PC-3 (cell line): ENCODE results near the gene METTL5. TPM values are rescaled to one million over a fixed set of nuclear protein-coding genes. Genes with fewer than 3 reads are reported as not detected.
"Not testable (repeated sequence)": the region's sequence is repeated elsewhere in the genome, so short reads cannot be mapped to it uniquely, and the experiment has no call there.

Source experiments
- ATAC-seq: fragments of 200-7000 bp; cut with Tn5 transposase; 2 replicates; pipeline ENCODE4 v1.9.1; 2020; ENCODE audit warnings: mild to moderate bottlenecking, moderate library complexity
- BruUV-seq: library from RNA; stranded (reverse); fragments of 400-500 nt; replicated peaks from 2 replicates; lab custom pipeline; 2021; lab: Mats Ljungman, UMichigan
- CTCF ChIA-PET: fragments of 300-600 bp; sonication (Branson Sonifier 250); formaldehyde crosslinking; loops from one replicate; lab custom pipeline; 2022; ENCODE audit warnings: antibody characterized with exemption; lab: Charles Lee
- POLR2A ChIA-PET: fragments of 300-600 bp; sonication (Branson Sonifier 250); formaldehyde crosslinking; loops from one replicate; lab custom pipeline; 2022; ENCODE audit warnings: antibody characterized with exemption; ENCODE audit not compliant: unreplicated experiment; lab: Charles Lee
- DNase-seq: peaks from one replicate; pipeline ENCODE4 v3.0.0-alpha.2; 2015
- H2AFZ ChIP-seq: fragments of 300-600 bp; sonication (generic); 2 replicates; pipeline ENCODE4 v1.6.0; 2016; ENCODE audit warnings: antibody characterized with exemption, low read length
- H3F3A ChIP-seq: fragments of 300-600 bp; sonication (generic); one replicate; pipeline ENCODE4 v1.6.0; 2017; ENCODE audit warnings: antibody characterized with exemption, low read length, control low read depth, mild to moderate bottlenecking; ENCODE audit not compliant: unreplicated experiment
- H3K27ac ChIP-seq: fragments of 300-600 bp; sonication (generic); 2 replicates; pipeline ENCODE4 v1.5.1; 2016; ENCODE audit warnings: mild to moderate bottlenecking, low read length
- H3K27me3 ChIP-seq: fragments of 300-600 bp; sonication (generic); 2 replicates; pipeline ENCODE4 v1.6.1; 2016; ENCODE audit warnings: low read length, mixed read lengths
- H3K36me3 ChIP-seq: fragments of 300-600 bp; sonication (generic); 2 replicates; pipeline ENCODE4 v1.6.1; 2016; ENCODE audit warnings: low read depth, mixed run types, low read length, mixed read lengths
- H3K4me1 ChIP-seq: fragments of 300-600 bp; sonication (generic); 2 replicates; pipeline ENCODE4 v1.5.1; 2016; ENCODE audit warnings: low read length; ENCODE audit not compliant: insufficient read depth
- H3K4me2 ChIP-seq: fragments of 300-600 bp; sonication (generic); 2 replicates; pipeline ENCODE4 v1.6.0; 2016; ENCODE audit warnings: low read length
- H3K4me3 ChIP-seq: fragments of 300-600 bp; sonication (generic); 2 replicates; pipeline ENCODE4 v1.5.1; 2016; ENCODE audit warnings: mild to moderate bottlenecking, low read length, mixed read lengths
- H3K79me2 ChIP-seq: fragments of 300-600 bp; sonication (generic); 2 replicates; pipeline ENCODE4 v1.6.1; 2017; ENCODE audit warnings: low read length, mixed read lengths
- H3K9ac ChIP-seq: fragments of 300-600 bp; sonication (generic); 2 replicates; pipeline ENCODE4 v1.6.0; 2016; ENCODE audit warnings: mild to moderate bottlenecking, low read length
- H3K9me2 ChIP-seq: fragments of 300-600 bp; sonication (generic); replicated peaks from 2 replicates; pipeline ENCODE4 v1.6.1; 2016; ENCODE audit warnings: mixed run types, low read length, mixed read lengths
- H3K9me3 ChIP-seq: fragments of 300-600 bp; sonication (generic); 2 replicates; pipeline ENCODE4 v1.6.1; 2016; ENCODE audit warnings: low read length, mixed read lengths
- H4K20me1 ChIP-seq: fragments of 300-600 bp; sonication (generic); 2 replicates; pipeline ENCODE4 v1.6.1; 2016; ENCODE audit warnings: low read length, mixed read lengths
- CTCF ChIP-seq: fragments of 300-600 bp; sonication (generic); conservative IDR thresholded peaks from 2 replicates; pipeline ENCODE4 v1.5.1; 2017; ENCODE audit warnings: antibody characterized with exemption, low read depth, mild to moderate bottlenecking, low read length
- EZH2 ChIP-seq: fragments of 300-600 bp; sonication (generic); IDR thresholded peaks from one replicate; pipeline ENCODE4 v1.6.1; 2017; ENCODE audit warnings: antibody characterized with exemption, mild to moderate bottlenecking, low read length; ENCODE audit not compliant: unreplicated experiment
- EZH2phosphoT487 ChIP-seq: fragments of 300-600 bp; sonication (generic); IDR thresholded peaks from 2 replicates; pipeline ENCODE4 v1.6.1; 2018; ENCODE audit warnings: mild to moderate bottlenecking, antibody characterized with exemption, low read length, borderline replicate concordance
- intact Hi-C: fragments of 100-400 bp; cut with micrococcal nuclease; formaldehyde crosslinking; loops from 2 replicates; pipeline ENCODE4 v1.9.0; 2023
- total RNA-seq: library from RNA; depleted of rRNA; stranded (reverse); fragments of >200 nt; gene quantifications from 2 replicates; pipeline ENCODE4 v1.2.3, GENCODE V29; 2014

METTL5 gene
- total RNA-seq, 1 experiment from 2014 or later, result 61.1 TPM

- intact Hi-C loops, result no loop called here
- TF ChIP-seq CTCF (no peak), EZH2phosphoT487 (no peak), EZH2 (no peak)
- Histone ChIP-seq H3K4me1 (no peaks in the 10 kb centered on the region), H3K4me3 (no peak overlapping the region), H4K20me1 (no peaks in the 10 kb centered on the region), H3K4me2 (no peak overlapping the region), H3K9me3 (no peaks in the 10 kb centered on the region), H3F3A (no peaks in the 10 kb centered on the region), H3K36me3 (no peaks in the 10 kb centered on the region), H3K27ac (no peak overlapping the region), H3K27me3 (no peaks in the 10 kb centered on the region), H3K79me2 (peaks cover 69% of the 10 kb centered on the region), H3K9ac (no peak overlapping the region), H3K9me2 (no peaks in the 10 kb centered on the region), H2AFZ (no peak overlapping the region)
- no TSS peak for BruUV-seq
- CTCF ChIA-PET, result no interaction called here
- no peak for DNase-seq
- no peak for ATAC-seq
- POLR2A ChIA-PET, result no interaction called here
Measured at GRCh38 chr2:169868951-169869350, 44.2 kb upstream of the METTL5 start.

- POLR2A ChIA-PET, result no interaction called here
Measured at GRCh38 chr2:169867579-169867978, 42.9 kb upstream of the METTL5 start.

GRCh38 chr2:169866230-169866629 is 41.5 kb upstream of the METTL5 start:
- H3K36me3 ChIP-seq, H3K27ac ChIP-seq, POLR2A ChIA-PET, H4K20me1 ChIP-seq, H3K4me3 ChIP-seq, ATAC-seq, BruUV-seq, H3K9me2 ChIP-seq, H3K27me3 ChIP-seq, H3K9ac ChIP-seq, H3K4me1 ChIP-seq, H3K9me3 ChIP-seq, H2AFZ ChIP-seq, intact Hi-C loops, H3K4me2 ChIP-seq, H3F3A ChIP-seq, DNase-seq, CTCF ChIA-PET: not testable (repeated sequence)
- peaks cover 89% of the 10 kb centered on the region for H3K79me2 ChIP-seq

More at GRCh38 chr2:169867579-169867978, 42.9 kb upstream of the METTL5 start:
- Histone ChIP-seq H3K36me3 (no peaks in the 10 kb centered on the region), H3K4me2 (no peak overlapping the region), H4K20me1 (no peaks in the 10 kb centered on the region), H3K9ac (no peak overlapping the region), H2AFZ (no peak overlapping the region), H3K9me3 (no peaks in the 10 kb centered on the region), H3K27me3 (no peaks in the 10 kb centered on the region), H3K9me2 (no peaks in the 10 kb centered on the region), H3F3A (no peaks in the 10 kb centered on the region), H3K27ac (no peak overlapping the region), H3K4me1 (no peaks in the 10 kb centered on the region), H3K4me3 (no peak overlapping the region), H3K79me2 (peaks cover 83% of the 10 kb centered on the region)
- CTCF ChIA-PET, result no interaction called here
- no peak for DNase-seq
- BruUV-seq, result no TSS peak
- TF ChIP-seq EZH2phosphoT487 (no peak), CTCF (no peak), EZH2 (no peak)
- intact Hi-C loops, result no loop called here
- no peak for ATAC-seq
